WTC11 (cell line): ENCODE results near the gene COPZ1. TPM values are rescaled to one million over a fixed set of nuclear protein-coding genes. Genes with fewer than 3 reads are reported as not detected.

Experiments used
- ATAC-seq: fragments of 200-7000 bp; cut with Tn5 transposase; 2 replicates; pipeline ENCODE4 v1.10.0; 2021; ENCODE audit warnings: mild to moderate bottlenecking, moderate library complexity
- CTCF ChIA-PET: fragments of 300-600 bp; sonication (Branson Sonifier 250); formaldehyde crosslinking; loops from one replicate; lab custom pipeline; 2021; ENCODE audit warnings: antibody characterized with exemption; lab: Charles Lee
- POLR2A ChIA-PET: fragments of 350-600 bp; sonication (Branson Sonifier 250); formaldehyde crosslinking; loops from one replicate; lab custom pipeline; 2021; ENCODE audit warnings: antibody characterized with exemption; lab: Charles Lee
- DNase-seq: peaks from one replicate; pipeline ENCODE4 v3.0.0; 2021; ENCODE audit warnings: low spot score
- H3K27ac Mint-ChIP-seq: 2 replicates; pipeline ENCODE4 v1.8.0; 2021; ENCODE audit warnings: mixed read lengths
- H3K27me3 Mint-ChIP-seq: 2 replicates; pipeline ENCODE4 v1.8.0; 2021; ENCODE audit warnings: low read depth, mild to moderate bottlenecking, moderate library complexity, mixed read lengths
- H3K36me3 Mint-ChIP-seq: 2 replicates; pipeline ENCODE4 v1.8.0; 2021; ENCODE audit warnings: mixed read lengths
- H3K4me1 Mint-ChIP-seq: 2 replicates; pipeline ENCODE4 v1.8.0; 2022; ENCODE audit warnings: mixed read lengths
- H3K4me3 Mint-ChIP-seq: 2 replicates; pipeline ENCODE4 v1.8.0; 2021; ENCODE audit warnings: mild to moderate bottlenecking, moderate library complexity, mixed read lengths
- H3K9me3 Mint-ChIP-seq: 2 replicates; pipeline ENCODE4 v1.8.0; 2021; ENCODE audit warnings: mixed read lengths
- ETV6 ChIP-seq: sonication (generic); formaldehyde crosslinking; IDR thresholded peaks from 2 replicates; pipeline ENCODE4 v1.8.1; 2022; ENCODE audit warnings: mild to moderate bottlenecking, missing genetic modification reagents
- GABPB1 ChIP-seq: sonication (generic); formaldehyde crosslinking; IDR thresholded peaks from 2 replicates; pipeline ENCODE4 v1.8.1; 2023; ENCODE audit warnings: mild to moderate bottlenecking, missing genetic modification reagents
- IRF2 ChIP-seq: sonication (generic); formaldehyde crosslinking; IDR thresholded peaks from 2 replicates; pipeline ENCODE4 v1.8.0; 2022; ENCODE audit warnings: low read depth, missing genetic modification reagents, borderline replicate concordance
- KAT7 ChIP-seq: sonication (generic); formaldehyde crosslinking; IDR thresholded peaks from 2 replicates; pipeline ENCODE4 v1.8.1; 2023; ENCODE audit warnings: missing genetic modification reagents, mild to moderate bottlenecking, borderline replicate concordance
- MXD4 ChIP-seq: fragments of 250-450 bp; sonication (Bioruptor Pico); IDR thresholded peaks from 2 replicates; pipeline ENCODE4 v1.8.0; 2021; ENCODE audit warnings: mild to moderate bottlenecking, moderate library complexity, borderline replicate concordance
- NR2C2 ChIP-seq: sonication (generic); formaldehyde crosslinking; IDR thresholded peaks from 2 replicates; pipeline ENCODE4 v1.8.0; 2022; ENCODE audit warnings: mild to moderate bottlenecking, missing genetic modification reagents
- SMAD4 ChIP-seq: sonication (generic); formaldehyde crosslinking; IDR thresholded peaks from 2 replicates; pipeline ENCODE4 v1.8.0; 2022; ENCODE audit warnings: mild to moderate bottlenecking, missing genetic modification reagents
- SOX15 ChIP-seq: fragments of 250-450 bp; sonication (Bioruptor Pico); IDR thresholded peaks from 2 replicates; pipeline ENCODE4 v1.9.0; 2021; ENCODE audit warnings: mild to moderate bottlenecking
- ZBTB21 ChIP-seq: sonication (generic); formaldehyde crosslinking; IDR thresholded peaks from 2 replicates; pipeline ENCODE4 v1.8.1; 2023; ENCODE audit warnings: mild to moderate bottlenecking, missing genetic modification reagents, borderline replicate concordance
- ZNF121 ChIP-seq: sonication (generic); formaldehyde crosslinking; IDR thresholded peaks from 2 replicates; pipeline ENCODE4 v1.8.0; 2023; ENCODE audit warnings: missing genetic modification reagents
- ZNF232 ChIP-seq: sonication (generic); formaldehyde crosslinking; IDR thresholded peaks from 2 replicates; pipeline ENCODE4 v1.8.0; 2022; ENCODE audit warnings: mild to moderate bottlenecking, missing genetic modification reagents
- ZNF263 ChIP-seq: sonication (generic); formaldehyde crosslinking; IDR thresholded peaks from 2 replicates; pipeline ENCODE4 v1.8.1; 2022; ENCODE audit warnings: low read depth, mild to moderate bottlenecking, moderate library complexity, missing genetic modification reagents
- ZNF416 ChIP-seq: fragments of 250-450 bp; sonication (Bioruptor Pico); IDR thresholded peaks from 2 replicates; pipeline ENCODE4 v1.9.0; 2021; ENCODE audit warnings: mild to moderate bottlenecking, inconsistent platforms
- total RNA-seq: library from RNA; stranded (reverse); gene quantifications from 3 replicates; pipeline ENCODE4 v1.2.3, GENCODE V29; 2021
- TF ChIP-seq, protein P1 (sequence below): sonication (generic); formaldehyde crosslinking; IDR thresholded peaks from 2 replicates; pipeline ENCODE4 v1.8.0; 2023; ENCODE audit warnings: missing genetic modification reagents
- TF ChIP-seq, protein P2 (sequence below): fragments of 250-450 bp; sonication (Bioruptor Pico); IDR thresholded peaks from 2 replicates; pipeline ENCODE4 v1.9.0; 2021; ENCODE audit warnings: mild to moderate bottlenecking, borderline replicate concordance
- TF ChIP-seq, protein P3 (sequence below): sonication (generic); formaldehyde crosslinking; IDR thresholded peaks from 2 replicates; pipeline ENCODE4 v1.8.0; 2022; ENCODE audit warnings: mild to moderate bottlenecking, missing genetic modification reagents
- TF ChIP-seq, protein P4 (sequence below): fragments of 250-450 bp; sonication (Bioruptor Pico); IDR thresholded peaks from 2 replicates; pipeline ENCODE4 v1.9.0; 2021; ENCODE audit warnings: mild to moderate bottlenecking
- TF ChIP-seq, protein P5 (sequence below): sonication (generic); formaldehyde crosslinking; IDR thresholded peaks from 2 replicates; pipeline ENCODE4 v1.8.1; 2023; ENCODE audit warnings: mild to moderate bottlenecking, missing genetic modification reagents
- TF ChIP-seq, protein P6 (sequence below): sonication (generic); formaldehyde crosslinking; IDR thresholded peaks from 2 replicates; pipeline ENCODE4 v1.8.0; 2023; ENCODE audit warnings: mild to moderate bottlenecking, missing genetic modification reagents

The COPZ1 gene
- total RNA-seq, 1 experiment from 2014 or later, result 98.2 TPM

DNA sequence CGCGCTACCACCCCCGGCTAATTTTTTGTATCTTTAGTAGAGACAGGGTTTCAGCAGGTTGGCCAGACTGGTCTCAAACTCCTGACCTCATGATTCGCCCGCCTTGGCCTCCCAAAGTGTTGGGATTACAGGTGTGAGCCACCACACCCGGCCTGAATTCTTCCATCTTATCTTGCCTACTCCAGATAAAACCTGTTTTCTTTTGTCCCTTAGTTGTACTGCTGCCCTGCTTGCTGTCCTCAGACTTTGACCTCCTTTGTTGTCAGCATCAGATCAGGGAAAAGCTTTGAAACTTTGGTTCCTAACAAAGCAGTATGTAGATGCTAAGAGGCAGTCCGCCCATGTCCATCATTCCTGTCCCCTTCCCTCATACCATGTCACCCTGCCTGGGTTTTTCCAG, 15.9 kb downstream of the COPZ1 start (continued):
- TF ChIP-seq, protein P1, sequence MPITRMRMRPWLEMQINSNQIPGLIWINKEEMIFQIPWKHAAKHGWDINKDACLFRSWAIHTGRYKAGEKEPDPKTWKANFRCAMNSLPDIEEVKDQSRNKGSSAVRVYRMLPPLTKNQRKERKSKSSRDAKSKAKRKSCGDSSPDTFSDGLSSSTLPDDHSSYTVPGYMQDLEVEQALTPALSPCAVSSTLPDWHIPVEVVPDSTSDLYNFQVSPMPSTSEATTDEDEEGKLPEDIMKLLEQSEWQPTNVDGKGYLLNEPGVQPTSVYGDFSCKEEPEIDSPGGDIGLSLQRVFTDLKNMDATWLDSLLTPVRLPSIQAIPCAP (CRISPR knock-in tag), result no peak
- TF ChIP-seq, protein P2, sequence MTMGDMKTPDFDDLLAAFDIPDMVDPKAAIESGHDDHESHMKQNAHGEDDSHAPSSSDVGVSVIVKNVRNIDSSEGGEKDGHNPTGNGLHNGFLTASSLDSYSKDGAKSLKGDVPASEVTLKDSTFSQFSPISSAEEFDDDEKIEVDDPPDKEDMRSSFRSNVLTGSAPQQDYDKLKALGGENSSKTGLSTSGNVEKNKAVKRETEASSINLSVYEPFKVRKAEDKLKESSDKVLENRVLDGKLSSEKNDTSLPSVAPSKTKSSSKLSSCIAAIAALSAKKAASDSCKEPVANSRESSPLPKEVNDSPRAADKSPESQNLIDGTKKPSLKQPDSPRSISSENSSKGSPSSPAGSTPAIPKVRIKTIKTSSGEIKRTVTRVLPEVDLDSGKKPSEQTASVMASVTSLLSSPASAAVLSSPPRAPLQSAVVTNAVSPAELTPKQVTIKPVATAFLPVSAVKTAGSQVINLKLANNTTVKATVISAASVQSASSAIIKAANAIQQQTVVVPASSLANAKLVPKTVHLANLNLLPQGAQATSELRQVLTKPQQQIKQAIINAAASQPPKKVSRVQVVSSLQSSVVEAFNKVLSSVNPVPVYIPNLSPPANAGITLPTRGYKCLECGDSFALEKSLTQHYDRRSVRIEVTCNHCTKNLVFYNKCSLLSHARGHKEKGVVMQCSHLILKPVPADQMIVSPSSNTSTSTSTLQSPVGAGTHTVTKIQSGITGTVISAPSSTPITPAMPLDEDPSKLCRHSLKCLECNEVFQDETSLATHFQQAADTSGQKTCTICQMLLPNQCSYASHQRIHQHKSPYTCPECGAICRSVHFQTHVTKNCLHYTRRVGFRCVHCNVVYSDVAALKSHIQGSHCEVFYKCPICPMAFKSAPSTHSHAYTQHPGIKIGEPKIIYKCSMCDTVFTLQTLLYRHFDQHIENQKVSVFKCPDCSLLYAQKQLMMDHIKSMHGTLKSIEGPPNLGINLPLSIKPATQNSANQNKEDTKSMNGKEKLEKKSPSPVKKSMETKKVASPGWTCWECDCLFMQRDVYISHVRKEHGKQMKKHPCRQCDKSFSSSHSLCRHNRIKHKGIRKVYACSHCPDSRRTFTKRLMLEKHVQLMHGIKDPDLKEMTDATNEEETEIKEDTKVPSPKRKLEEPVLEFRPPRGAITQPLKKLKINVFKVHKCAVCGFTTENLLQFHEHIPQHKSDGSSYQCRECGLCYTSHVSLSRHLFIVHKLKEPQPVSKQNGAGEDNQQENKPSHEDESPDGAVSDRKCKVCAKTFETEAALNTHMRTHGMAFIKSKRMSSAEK (CRISPR knock-in tag), result no peak
- TF ChIP-seq ZNF263 (CRISPR knock-in tag) (no peak), IRF2 (no peak), ZNF416 (CRISPR knock-in tag) (no peak)
- TF ChIP-seq, protein P3, sequence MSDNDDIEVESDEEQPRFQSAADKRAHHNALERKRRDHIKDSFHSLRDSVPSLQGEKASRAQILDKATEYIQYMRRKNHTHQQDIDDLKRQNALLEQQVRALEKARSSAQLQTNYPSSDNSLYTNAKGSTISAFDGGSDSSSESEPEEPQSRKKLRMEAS, result no peak

DNA sequence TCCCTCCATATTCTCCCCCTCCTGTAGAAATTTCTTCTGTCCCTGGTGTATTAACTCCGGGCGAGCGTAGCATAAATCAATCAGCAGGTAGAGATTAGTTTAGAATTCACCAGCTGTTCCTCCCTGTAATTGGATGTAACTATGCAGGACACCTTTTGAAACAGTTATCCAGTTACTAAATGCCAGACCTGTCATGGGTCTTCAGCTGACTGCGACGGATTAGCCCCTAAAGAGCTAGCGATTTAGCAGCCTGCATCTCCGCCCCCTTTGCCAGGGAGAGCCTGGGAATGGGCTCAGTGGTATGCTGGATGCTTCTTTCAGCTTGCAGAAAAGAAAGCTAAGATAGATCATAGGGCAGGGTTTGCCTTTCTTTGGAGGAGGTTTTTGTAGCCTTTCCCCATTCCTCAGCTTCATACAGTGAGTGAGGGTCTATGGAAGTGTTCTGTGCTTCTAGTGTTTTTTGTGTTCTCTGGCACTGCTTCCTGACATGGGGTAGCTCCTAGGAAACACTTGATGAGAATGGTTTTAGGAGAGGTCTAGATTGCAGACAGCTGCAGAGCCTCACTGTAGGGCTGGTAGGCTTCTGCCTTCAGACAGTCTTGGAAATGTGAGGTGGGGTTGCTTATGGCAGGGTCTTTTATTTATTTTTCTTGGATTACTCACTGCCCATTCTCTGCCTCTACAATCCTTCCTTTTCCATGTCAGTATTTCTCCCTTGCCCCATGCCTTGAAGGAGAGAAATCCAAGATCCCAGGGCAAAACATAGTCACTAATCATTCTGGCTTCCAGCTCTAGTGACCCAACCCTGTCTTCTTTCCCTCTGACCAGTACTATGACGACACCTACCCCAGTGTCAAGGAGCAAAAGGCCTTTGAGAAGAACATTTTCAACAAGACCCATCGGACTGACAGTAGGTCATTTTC, 16.7 kb downstream of the COPZ1 start:
- Mint-ChIP-seq H3K4me1 (peaks cover 5% of the 10 kb centered on the region), H3K36me3 (peaks cover 46% of the 10 kb centered on the region), H3K27ac (no peak overlapping the region), H3K4me3 (no peak overlapping the region)
- CTCF ChIA-PET, result interaction anchor here (0.8 to 1.5 kb wide), 4 partner anchors 17 to 90 kb away, joined by 3 to 4 read pairs (median 3); partner anchors contain the start of gene COPZ1
- TF ChIP-seq KAT7 (no peak), GABPB1 (CRISPR knock-in tag) (no peak), ZNF232 (CRISPR knock-in tag) (no peak), MXD4 (no peak), SMAD4 (CRISPR knock-in tag) (no peak), ZNF121 (CRISPR knock-in tag) (no peak), NR2C2 (CRISPR knock-in tag) (no peak), SOX15 (no peak), ETV6 (CRISPR knock-in tag) (no peak), ZBTB21 (no peak)
- TF ChIP-seq, protein P1 (CRISPR knock-in tag), result no peak
- TF ChIP-seq, protein P2 (CRISPR knock-in tag), result no peak
- TF ChIP-seq, protein P4, sequence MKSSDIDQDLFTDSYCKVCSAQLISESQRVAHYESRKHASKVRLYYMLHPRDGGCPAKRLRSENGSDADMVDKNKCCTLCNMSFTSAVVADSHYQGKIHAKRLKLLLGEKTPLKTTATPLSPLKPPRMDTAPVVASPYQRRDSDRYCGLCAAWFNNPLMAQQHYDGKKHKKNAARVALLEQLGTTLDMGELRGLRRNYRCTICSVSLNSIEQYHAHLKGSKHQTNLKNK (CRISPR knock-in tag), result no peak
- TF ChIP-seq, protein P5, sequence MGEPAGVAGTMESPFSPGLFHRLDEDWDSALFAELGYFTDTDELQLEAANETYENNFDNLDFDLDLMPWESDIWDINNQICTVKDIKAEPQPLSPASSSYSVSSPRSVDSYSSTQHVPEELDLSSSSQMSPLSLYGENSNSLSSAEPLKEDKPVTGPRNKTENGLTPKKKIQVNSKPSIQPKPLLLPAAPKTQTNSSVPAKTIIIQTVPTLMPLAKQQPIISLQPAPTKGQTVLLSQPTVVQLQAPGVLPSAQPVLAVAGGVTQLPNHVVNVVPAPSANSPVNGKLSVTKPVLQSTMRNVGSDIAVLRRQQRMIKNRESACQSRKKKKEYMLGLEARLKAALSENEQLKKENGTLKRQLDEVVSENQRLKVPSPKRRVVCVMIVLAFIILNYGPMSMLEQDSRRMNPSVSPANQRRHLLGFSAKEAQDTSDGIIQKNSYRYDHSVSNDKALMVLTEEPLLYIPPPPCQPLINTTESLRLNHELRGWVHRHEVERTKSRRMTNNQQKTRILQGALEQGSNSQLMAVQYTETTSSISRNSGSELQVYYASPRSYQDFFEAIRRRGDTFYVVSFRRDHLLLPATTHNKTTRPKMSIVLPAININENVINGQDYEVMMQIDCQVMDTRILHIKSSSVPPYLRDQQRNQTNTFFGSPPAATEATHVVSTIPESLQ (CRISPR knock-in tag), result no peak
- TF ChIP-seq, protein P6, sequence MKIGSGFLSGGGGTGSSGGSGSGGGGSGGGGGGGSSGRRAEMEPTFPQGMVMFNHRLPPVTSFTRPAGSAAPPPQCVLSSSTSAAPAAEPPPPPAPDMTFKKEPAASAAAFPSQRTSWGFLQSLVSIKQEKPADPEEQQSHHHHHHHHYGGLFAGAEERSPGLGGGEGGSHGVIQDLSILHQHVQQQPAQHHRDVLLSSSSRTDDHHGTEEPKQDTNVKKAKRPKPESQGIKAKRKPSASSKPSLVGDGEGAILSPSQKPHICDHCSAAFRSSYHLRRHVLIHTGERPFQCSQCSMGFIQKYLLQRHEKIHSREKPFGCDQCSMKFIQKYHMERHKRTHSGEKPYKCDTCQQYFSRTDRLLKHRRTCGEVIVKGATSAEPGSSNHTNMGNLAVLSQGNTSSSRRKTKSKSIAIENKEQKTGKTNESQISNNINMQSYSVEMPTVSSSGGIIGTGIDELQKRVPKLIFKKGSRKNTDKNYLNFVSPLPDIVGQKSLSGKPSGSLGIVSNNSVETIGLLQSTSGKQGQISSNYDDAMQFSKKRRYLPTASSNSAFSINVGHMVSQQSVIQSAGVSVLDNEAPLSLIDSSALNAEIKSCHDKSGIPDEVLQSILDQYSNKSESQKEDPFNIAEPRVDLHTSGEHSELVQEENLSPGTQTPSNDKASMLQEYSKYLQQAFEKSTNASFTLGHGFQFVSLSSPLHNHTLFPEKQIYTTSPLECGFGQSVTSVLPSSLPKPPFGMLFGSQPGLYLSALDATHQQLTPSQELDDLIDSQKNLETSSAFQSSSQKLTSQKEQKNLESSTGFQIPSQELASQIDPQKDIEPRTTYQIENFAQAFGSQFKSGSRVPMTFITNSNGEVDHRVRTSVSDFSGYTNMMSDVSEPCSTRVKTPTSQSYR (CRISPR knock-in tag), result no peak
- TF ChIP-seq, all 79 proteins: peak for 0
- POLR2A ChIA-PET, result interaction anchor here (0.8 kb wide), 1 partner anchor 16 kb away, joined by 3 read pairs; no protein-coding TSS in a partner anchor
- DNase-seq (no peak), ATAC-seq (no peak)
- Mint-ChIP-seq H3K27me3 (no peaks in the 10 kb centered on the region), H3K9me3 (no peaks in the 10 kb centered on the region)
